Omental fat pad (tissue), 4 donors: ENCODE results near the gene PCMTD2. TPM values are rescaled to one million over a fixed set of nuclear protein-coding genes. Genes with fewer than 3 reads are reported as not detected.

Source experiments
- ATAC-seq: fragments of 150-250 bp; one replicate; pipeline ENCODE4 v1.9.1; 2016; ENCODE audit warnings: mild to moderate bottlenecking, moderate library complexity; ENCODE audit not compliant: low FRiP score
- DNase-seq: peaks from one replicate; pipeline ENCODE4 v3.0.0-alpha.2; 2019; ENCODE audit warnings: low spot score
- CTCF ChIP-seq, 3 donors: fragments of 450-650 bp; IDR thresholded peaks; one replicate each; pipeline ENCODE4 v1.5.1; 2016 to 2017; ENCODE audit warnings: antibody characterized with exemption in 3 of 3, mild to moderate bottlenecking in 3 of 3, moderate library complexity in 2 of 3
- total RNA-seq, 4 donors: library from RNA; depleted of rRNA; stranded (reverse); fragments of >200 nt; gene quantifications; one replicate each; pipeline ENCODE4 v1.1.0, GENCODE V29; 2016

Gene PCMTD2
- total RNA-seq, 4 donors from 2014 or later, result 31.7 to 97.9 (median 70.7) TPM

GRCh38 chr20:64254156-64254555 is 1.4 kb upstream of the PCMTD2 start:
- no peak for TF ChIP-seq CTCF (IDR thresholded peaks at IDR 0.05)
- ATAC-seq, result no peak
- no peak for DNase-seq

GRCh38 chr20:64254571-64255360 is 782 bp upstream of the PCMTD2 start:
- DNase-seq, result no peak
- no peak for TF ChIP-seq CTCF (IDR thresholded peaks at IDR 0.05)
- ATAC-seq, result no peak

GRCh38 chr20:64256282-64256935 is 861 bp downstream of the PCMTD2 start:
- DNase-seq (no peak), ATAC-seq (no peak)
- no peak for TF ChIP-seq CTCF (IDR thresholded peaks at IDR 0.05)

GRCh38 chr20:64257107-64257757 is 1.7 kb downstream of the PCMTD2 start:
- DNase-seq (no peak), ATAC-seq (no peak)
- TF ChIP-seq CTCF (IDR thresholded peaks at IDR 0.05), result no peak

- no peak for TF ChIP-seq CTCF (IDR thresholded peaks at IDR 0.05)
- no peak for ATAC-seq
- no peak for DNase-seq
These were observed 2.7 kb downstream of the PCMTD2 start for GRCh38 chr20:64258071-64258823.

- no peak for TF ChIP-seq CTCF (IDR thresholded peaks at IDR 0.05)
- DNase-seq, result no peak
These were observed 4.7 kb downstream of the PCMTD2 start for GRCh38 chr20:64260239-64260638.

More at GRCh38 chr20:64260239-64260638, 4.7 kb downstream of the PCMTD2 start:
- ATAC-seq, result no peak
